Endodermal cell (in vitro differentiated cells): Measurements from ENCODE around the gene ZC3H6. TPM values are rescaled to one million over a fixed set of nuclear protein-coding genes. Genes with fewer than 3 reads are reported as not detected.

Source experiments
- DNase-seq: peaks from one replicate; pipeline ENCODE4 v3.0.0-alpha.2; 2017
- H3K27ac ChIP-seq: 2 replicates; pipeline ENCODE4 v1.5.1; 2013; ENCODE audit warnings: mild to moderate bottlenecking, low read depth, low read length, moderate library complexity
- H3K27me3 ChIP-seq: 2 replicates; pipeline ENCODE4 v1.6.1; 2013; ENCODE audit warnings: mild to moderate bottlenecking, low read length, moderate library complexity; ENCODE audit not compliant: insufficient read depth, control insufficient read depth, poor library complexity, severe bottlenecking
- H3K36me3 ChIP-seq: 2 replicates; pipeline ENCODE4 v1.7.0; 2013; ENCODE audit warnings: mild to moderate bottlenecking, low read length, moderate library complexity; ENCODE audit not compliant: control insufficient read depth, insufficient read depth
- H3K4me1 ChIP-seq: one replicate; pipeline ENCODE4 v1.7.0; 2013; ENCODE audit warnings: low read length; ENCODE audit not compliant: control insufficient read depth, insufficient read depth
- H3K4me3 ChIP-seq: 2 replicates; pipeline ENCODE4 v1.5.1; 2013; ENCODE audit warnings: mild to moderate bottlenecking, low read length, moderate library complexity
- H3K9ac ChIP-seq: 2 replicates; pipeline ENCODE4 v1.6.1; 2013; ENCODE audit warnings: mild to moderate bottlenecking, low read length, moderate library complexity; ENCODE audit not compliant: poor library complexity, severe bottlenecking; ENCODE audit errors: extremely low read depth
- H3K9me3 ChIP-seq: 2 replicates; pipeline ENCODE4 v1.6.1; 2013; ENCODE audit warnings: mild to moderate bottlenecking, low read length, moderate library complexity; ENCODE audit not compliant: control insufficient read depth
- H3K27ac Mint-ChIP-seq: 2 replicates; pipeline ENCODE4 v1.8.0; 2020; ENCODE audit warnings: mixed read lengths
- H3K27me3 Mint-ChIP-seq: 2 replicates; pipeline ENCODE4 v1.8.0; 2021; ENCODE audit warnings: mild to moderate bottlenecking, mixed read lengths; ENCODE audit not compliant: insufficient read depth
- H3K36me3 Mint-ChIP-seq: 2 replicates; pipeline ENCODE4 v1.8.0; 2020; ENCODE audit warnings: low read depth, mixed read lengths
- H3K4me1 Mint-ChIP-seq: 2 replicates; pipeline ENCODE4 v1.8.0; 2020; ENCODE audit warnings: mixed read lengths
- H3K4me3 Mint-ChIP-seq: 2 replicates; pipeline ENCODE4 v1.8.0; 2020; ENCODE audit warnings: mild to moderate bottlenecking, moderate library complexity, mixed read lengths
- H3K9me3 Mint-ChIP-seq: 2 replicates; pipeline ENCODE4 v1.8.0; 2020; ENCODE audit warnings: mild to moderate bottlenecking, mixed read lengths
- CTCF ChIP-seq: fragments of 200-600 bp; sonication (generic); conservative IDR thresholded peaks from 2 replicates; pipeline ENCODE4 v1.5.0; 2021; ENCODE audit warnings: antibody characterized with exemption, mild to moderate bottlenecking
- WGBS, 2 experiments: methylation state at CpG; one replicate each; pipeline versions ENCODE4 v1.1.5 to v1.1.7; 2013; ENCODE audit warnings: missing lambda C conversion rate in 2 of 2, mixed read lengths in 1 of 2; ENCODE audit not compliant: insufficient coverage in 1 of 2, insufficient read length in 1 of 2; 5-methylcytosine and 5-hydroxymethylcytosine counted together
- total RNA-seq, 2 donors: library from RNA; stranded (reverse); fragmentation: NEBNext Ultra II Directional in 1 of 2; extraction: Animal tissue kit (Norgen Biotek cat#: 25700) in 1 of 2; gene quantifications; 2 replicates in 1 of 2; 3 replicates in 1 of 2; pipeline ENCODE4 v1.2.1, GENCODE V29; 2021

Gene ZC3H6
- total RNA-seq, 2 donors from 2014 or later = 8.0 to 21.5 TPM

GRCh38 chr2:112339986-112340385, 64.6 kb downstream of the ZC3H6 start:
- peaks cover 2% of the 10 kb centered on the region for H3K4me1 Mint-ChIP-seq
- H3K4me3 ChIP-seq = no peak overlapping the region
- no peak for TF ChIP-seq CTCF
- DNase-seq = no peak
- no peak overlapping the region for H3K4me3 Mint-ChIP-seq
- H3K36me3 ChIP-seq = no peaks in the 10 kb centered on the region
- H3K9me3 ChIP-seq = no peaks in the 10 kb centered on the region
- no peak overlapping the region for H3K9ac ChIP-seq
- H3K27me3 ChIP-seq = no peaks in the 10 kb centered on the region
- H3K27ac Mint-ChIP-seq = no peak overlapping the region
- WGBS, 2 experiments = 86 to 97% methylated on average over 1 to 2 of the region's 2 CpGs
- H3K9me3 Mint-ChIP-seq = no peaks in the 10 kb centered on the region
- no peaks in the 10 kb centered on the region for H3K27me3 Mint-ChIP-seq
- no peaks in the 10 kb centered on the region for H3K4me1 ChIP-seq
- no peaks in the 10 kb centered on the region for H3K36me3 Mint-ChIP-seq
- H3K27ac ChIP-seq = no peak overlapping the region

GRCh38 chr2:112340475-112341267, 65.3 kb downstream of the ZC3H6 start:
- H3K9ac ChIP-seq = no peak overlapping the region
- H3K4me1 Mint-ChIP-seq = peaks cover 2% of the 10 kb centered on the region
- H3K9me3 Mint-ChIP-seq = peaks cover under 1% of the 10 kb centered on the region
- no peaks in the 10 kb centered on the region for H3K27me3 Mint-ChIP-seq
- H3K36me3 ChIP-seq = no peaks in the 10 kb centered on the region
- H3K27me3 ChIP-seq = no peaks in the 10 kb centered on the region
- TF ChIP-seq CTCF = no peak
- no peak overlapping the region for H3K4me3 Mint-ChIP-seq
- WGBS, 2 experiments = 85 to 94% methylated on average over 7 to 9 of the region's 9 CpGs
- no peak overlapping the region for H3K4me3 ChIP-seq
- no peaks in the 10 kb centered on the region for H3K9me3 ChIP-seq
- no peak overlapping the region for H3K27ac ChIP-seq
- peaks cover under 1% of the 10 kb centered on the region for H3K36me3 Mint-ChIP-seq
- no peaks in the 10 kb centered on the region for H3K4me1 ChIP-seq
- no peak overlapping the region for H3K27ac Mint-ChIP-seq
- no peak for DNase-seq

DNA sequence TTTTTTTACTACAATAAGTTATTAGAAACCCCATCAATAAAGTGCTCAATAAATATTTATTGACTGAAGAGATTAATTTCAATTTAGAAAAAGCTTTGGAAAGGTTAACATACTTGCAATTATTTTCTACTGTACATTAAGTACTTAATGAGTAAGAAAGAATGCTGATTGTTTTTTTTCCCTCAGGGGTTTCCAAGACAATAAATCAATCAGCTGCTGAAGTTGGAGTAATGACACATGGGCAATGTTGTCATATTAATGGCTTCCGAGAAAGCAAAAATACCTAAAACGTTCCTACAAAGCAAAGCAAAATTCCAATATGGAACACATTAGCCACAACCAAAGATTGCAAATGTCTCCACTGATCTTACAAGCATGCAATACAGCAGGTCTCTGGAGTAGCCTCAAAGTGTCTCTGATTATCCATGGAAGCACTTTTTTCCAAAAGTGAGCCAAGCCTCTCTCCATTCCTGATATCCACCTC, 66.7 kb downstream of the ZC3H6 start:
- peaks cover 2% of the 10 kb centered on the region for H3K4me1 Mint-ChIP-seq
- H3K27me3 Mint-ChIP-seq = no peaks in the 10 kb centered on the region
- Histone ChIP-seq H3K27me3 (no peaks in the 10 kb centered on the region), H3K27ac (no peak overlapping the region), H3K4me1 (no peaks in the 10 kb centered on the region), H3K9ac (no peak overlapping the region), H3K9me3 (no peaks in the 10 kb centered on the region), H3K4me3 (no peak overlapping the region), H3K36me3 (no peaks in the 10 kb centered on the region)
- peaks cover 2% of the 10 kb centered on the region for H3K36me3 Mint-ChIP-seq
- no peak for TF ChIP-seq CTCF
- WGBS, 2 experiments = 89% methylated on average over 2 of the region's 2 CpGs; no CpG with 5 or more reads in 1 of the 2 experiments
- H3K4me3 Mint-ChIP-seq = no peak overlapping the region
- DNase-seq = no peak
- no peak overlapping the region for H3K27ac Mint-ChIP-seq
- peaks cover 3% of the 10 kb centered on the region for H3K9me3 Mint-ChIP-seq
